ENCODE results near the gene ATRN. TPM values are rescaled to one million over a fixed set of nuclear protein-coding genes. Genes with fewer than 3 reads are reported as not detected.
A peak's percentile ranks its signal among the peaks of the same experiment; 100 is the strongest.
"Not testable (repeated sequence)": the region's sequence is repeated elsewhere in the genome, so short reads cannot be mapped to it uniquely, and the experiment has no call there.

The ATRN gene
- total RNA-seq, result 10 to 100 TPM; 22.6 to 23.1 TPM
- long read RNA-seq, partial matches to known transcripts, result 3 of 12 reads
- long read RNA-seq, other reads (novel, unspliced or antisense), result 5 of 12 reads

DNA sequence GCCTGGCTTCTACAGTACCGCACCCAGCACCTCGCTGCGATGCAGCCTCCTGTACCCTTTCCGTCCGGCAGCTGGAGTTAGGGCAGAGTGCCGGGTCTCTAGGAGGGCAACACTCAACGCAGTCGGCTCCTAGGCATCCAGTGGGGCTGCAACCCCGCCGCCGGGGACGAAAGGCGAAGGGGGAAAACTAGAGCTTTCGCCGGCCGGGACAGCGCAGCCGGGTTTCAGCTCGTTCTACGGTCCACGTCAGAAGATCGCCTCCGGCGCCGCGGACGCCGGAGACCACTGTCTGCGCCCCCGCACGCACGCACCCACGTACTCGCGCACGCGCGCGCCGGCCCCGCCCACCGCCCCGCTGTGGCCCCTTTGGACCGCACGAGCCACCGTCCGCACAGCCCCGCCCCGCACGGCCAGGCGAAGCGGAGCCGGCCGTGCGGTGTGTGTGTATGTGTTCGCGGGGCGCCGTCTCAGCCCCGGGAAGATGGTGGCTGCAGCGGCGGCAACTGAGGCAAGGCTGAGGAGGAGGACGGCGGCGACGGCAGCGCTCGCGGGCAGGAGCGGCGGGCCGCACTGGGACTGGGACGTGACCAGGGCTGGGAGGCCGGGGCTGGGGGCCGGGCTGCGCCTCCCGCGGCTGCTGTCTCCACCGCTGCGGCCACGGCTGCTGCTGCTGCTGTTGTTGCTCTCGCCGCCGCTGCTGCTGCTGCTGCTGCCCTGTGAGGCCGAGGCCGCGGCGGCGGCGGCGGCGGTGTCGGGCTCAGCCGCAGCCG, at the start of gene ATRN:
Gene ATRN (plus strand): TSS at position 392 of the 770 bp plus-strand sequence. CDS start 90 bp downstream, at position 482.
- intact Hi-C loops (cut with DNase I, micrococcal nuclease), result no loop called here
- ATAC-seq (peak; percentile 95), DNase-seq (peak; percentile 85 to 92)

DNA sequence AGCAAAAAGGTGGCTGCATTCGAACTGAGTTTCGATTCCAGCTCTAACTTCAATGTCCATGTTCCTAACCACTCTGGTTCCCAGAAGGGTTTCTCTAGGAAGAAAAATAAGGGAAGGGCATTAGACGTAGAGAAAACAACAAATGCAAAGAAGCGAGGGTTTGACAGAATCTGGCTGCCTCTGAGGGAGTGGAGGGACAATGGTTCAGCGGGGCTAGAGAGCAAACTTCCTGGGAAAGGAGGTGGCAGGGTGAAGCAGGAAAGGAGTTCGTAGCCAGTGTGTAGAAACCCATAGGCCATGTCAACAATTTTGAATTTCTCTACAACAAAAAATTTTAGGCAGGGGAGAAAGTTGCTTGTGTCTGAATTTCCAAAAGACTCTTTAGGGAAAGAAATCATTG, 48.8 kb upstream of the ATRN start:
- intact Hi-C loops (cut with DNase I, micrococcal nuclease), result no loop called here
- DNase-seq (no peak), ATAC-seq (no peak)

DNA sequence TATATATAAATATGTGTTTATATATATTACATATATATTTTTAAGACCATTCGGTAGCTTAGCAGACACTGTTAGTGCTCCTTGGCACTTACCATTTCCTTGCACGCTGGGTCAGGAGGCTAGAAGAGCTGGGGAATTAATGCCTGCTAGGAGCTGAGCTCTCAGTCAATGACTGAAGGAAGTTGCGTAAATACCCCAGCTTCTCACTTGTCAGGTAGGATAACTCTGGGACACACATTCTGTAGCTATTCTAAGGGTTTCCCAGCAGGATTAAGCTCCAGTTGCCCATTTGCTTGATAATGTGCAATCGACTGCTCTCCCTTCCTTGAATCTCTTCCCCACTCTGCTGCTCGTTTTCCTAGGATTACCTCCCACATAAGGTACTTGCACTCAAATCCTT, 47.7 kb upstream of the ATRN start:
- intact Hi-C loops (cut with DNase I, micrococcal nuclease), result no loop called here
- DNase-seq (no peak), ATAC-seq (no peak)

DNA sequence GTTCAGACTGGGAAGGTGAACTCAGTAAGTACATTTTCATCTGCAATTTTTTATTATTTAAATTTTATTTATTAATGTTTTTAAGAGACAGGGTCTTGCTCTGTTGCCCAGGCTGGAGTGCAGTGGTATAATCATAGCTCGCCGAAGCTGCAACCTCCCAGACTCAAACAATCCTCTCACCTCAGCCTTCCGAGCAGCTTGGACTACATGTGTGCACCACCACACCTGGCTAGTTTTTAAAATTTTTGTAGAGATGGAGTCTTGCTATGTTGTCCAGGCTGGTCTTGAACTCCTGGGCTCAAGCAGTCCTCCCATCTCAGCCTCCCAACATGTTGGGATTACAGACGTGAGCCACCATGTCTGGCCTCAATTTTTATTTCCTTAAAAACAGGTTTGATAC, 44.1 kb upstream of the ATRN start:
- ATAC-seq; intact Hi-C loops (cut with DNase I, micrococcal nuclease); DNase-seq: not testable (repeated sequence)

DNA sequence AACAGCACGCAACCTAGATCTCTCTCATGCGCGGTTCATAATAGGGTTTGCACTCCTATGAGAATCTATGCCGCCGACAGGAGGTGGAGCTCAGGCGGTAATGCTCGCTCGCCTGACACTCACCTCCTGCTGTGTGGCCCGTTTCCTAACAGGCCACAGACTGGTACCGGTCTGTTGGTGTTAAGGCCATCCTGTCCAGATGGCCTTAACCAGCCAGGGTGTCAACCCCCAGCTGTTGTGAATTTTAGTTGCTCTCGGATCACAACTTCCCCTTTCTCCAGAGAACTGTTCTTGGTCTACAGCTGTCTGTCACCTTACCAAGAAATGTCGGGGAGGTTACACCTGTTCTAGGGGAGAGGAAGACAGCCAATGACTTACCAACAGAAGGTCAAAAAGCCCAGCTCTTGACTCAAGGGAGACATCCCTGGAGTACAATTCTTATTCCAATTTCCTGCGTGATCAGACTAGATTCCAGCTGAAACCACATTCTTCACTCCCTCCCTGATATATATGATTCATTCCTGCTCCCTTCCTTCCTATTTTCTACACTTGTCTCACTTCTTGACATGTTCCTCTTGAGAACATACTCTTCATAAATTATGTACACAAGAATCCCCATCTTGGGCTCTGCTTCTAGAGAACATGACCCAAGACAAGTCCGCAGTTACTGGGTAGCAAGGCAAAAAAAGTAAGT, 40.3 kb upstream of the ATRN start:
- intact Hi-C loops (cut with DNase I, micrococcal nuclease), result no loop called here
- DNase-seq (no peak), ATAC-seq (no peak)

DNA sequence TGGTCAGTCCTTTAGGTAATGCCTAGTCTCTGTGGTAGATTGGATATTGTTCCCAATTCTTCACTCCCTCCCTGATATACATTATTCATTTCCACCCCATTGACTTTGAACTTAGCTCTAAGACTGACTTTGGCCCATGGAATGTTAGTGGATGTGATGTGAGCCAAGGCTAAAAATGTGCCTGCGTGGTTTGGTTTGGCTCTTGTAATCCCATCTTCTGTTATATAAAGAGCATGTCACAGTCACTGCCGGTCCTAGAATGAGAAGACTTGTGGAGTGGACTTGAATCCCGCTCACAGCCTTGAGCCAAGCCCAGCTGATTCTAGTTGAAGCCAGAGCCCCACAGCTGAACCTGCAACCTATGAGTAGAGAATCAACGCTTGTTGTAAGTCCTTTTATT, 39.7 kb upstream of the ATRN start:
- ATAC-seq (no peak), DNase-seq (no peak)
- intact Hi-C loops (cut with DNase I, micrococcal nuclease), result no loop called here

DNA sequence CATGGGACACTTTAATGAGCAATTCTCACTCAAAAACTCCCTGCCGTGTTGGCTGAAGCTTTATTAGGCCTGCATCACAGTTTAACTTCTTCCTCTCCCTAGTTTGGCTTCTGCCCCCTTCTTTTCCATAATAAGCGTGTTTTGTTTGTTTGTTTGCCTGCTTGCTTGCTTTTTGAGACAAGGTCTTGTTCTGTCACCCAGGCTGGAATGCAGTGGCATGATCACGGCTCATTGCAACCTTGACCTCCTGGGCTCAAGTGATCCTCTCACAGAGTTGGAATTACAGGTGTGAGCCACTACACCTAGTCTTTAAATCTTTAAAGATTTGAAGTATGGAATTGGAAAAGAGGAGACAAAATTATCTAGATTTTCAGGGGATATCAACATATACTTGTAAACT, 38.0 kb upstream of the ATRN start:
- no peak for DNase-seq
- ATAC-seq, result no peak
- intact Hi-C loops (cut with DNase I, micrococcal nuclease), result no loop called here

DNA sequence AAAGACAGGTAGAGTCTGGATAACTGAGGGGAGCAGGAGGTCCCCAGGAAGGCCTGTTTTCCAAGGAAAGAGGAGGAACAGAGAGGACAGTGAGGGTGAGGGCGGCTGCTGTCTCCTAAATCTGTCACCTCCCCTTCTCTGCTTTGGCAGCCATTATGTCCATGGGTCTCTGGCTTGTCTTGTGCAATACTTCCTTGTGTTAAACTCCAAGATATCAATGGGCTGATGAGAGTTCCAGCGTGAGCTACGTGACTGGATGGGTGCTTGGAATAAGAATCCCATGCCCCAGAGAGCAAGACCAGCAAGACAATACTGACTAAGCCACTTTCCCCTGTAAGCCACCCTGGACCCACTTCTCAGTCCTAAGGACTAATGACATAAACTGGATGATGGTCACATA, 37.1 kb upstream of the ATRN start:
- intact Hi-C loops (cut with DNase I, micrococcal nuclease), result no loop called here
- ATAC-seq, result no peak

DNA sequence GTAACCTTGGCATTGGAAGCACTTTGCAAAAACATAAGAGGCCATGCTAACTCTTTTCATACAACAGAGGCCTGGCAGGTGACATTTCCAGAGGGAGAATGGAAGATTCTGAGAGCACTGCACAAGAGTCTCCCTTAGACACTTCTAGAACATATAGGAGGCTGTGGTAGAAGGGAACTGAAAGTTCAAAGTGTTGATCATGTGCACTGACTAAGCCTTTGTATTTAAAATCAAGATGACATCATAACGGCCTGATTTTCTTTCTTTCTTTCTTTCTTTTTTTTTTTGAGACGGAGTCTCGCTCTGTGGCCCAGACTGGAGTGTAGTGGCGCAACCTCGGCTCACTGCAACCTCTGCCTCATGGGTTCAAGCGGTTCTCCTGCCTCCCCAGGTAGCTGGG, 36.6 kb upstream of the ATRN start:
- intact Hi-C loops (cut with DNase I, micrococcal nuclease), result no loop called here
- no peak for DNase-seq
- ATAC-seq, result no peak

More for the DNA sequence above, 37.1 kb upstream of the ATRN start:
- no peak for DNase-seq

DNA sequence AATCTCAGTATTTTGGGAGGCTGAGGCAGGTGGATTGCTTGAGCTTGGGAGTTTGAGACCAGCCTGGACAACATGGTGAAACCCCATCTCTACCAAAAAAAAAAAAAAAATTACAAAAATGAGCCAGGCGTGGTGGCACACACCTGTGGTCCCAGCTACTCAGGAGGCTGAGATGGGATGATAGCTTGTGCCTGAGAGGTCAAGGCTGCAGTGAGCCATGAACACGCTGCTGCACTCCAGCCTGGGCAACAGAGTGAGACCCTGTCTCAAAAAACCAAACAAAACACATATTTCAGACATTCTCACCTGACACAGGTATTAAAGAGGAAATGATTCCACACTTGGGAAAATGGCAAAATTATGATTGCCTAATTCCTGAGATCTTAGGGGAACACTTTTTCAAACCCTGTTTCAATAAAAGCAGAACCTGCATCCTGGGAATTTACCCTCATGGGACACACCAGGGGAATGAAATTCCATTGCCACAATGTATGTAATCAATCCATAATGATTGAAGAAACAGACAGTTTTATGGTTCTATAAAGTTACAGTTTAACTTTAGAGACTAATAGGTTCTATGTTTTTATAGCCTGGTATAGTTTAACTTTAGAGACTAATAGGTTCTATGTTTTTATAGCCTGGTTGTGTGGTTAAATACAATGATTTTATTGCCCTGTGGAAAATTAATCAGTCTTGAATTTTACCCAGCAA, 33.8 kb upstream of the ATRN start:
- ATAC-seq (peak; percentile 95), DNase-seq (no peak)
- intact Hi-C loops (cut with DNase I, micrococcal nuclease), result no loop called here

DNA sequence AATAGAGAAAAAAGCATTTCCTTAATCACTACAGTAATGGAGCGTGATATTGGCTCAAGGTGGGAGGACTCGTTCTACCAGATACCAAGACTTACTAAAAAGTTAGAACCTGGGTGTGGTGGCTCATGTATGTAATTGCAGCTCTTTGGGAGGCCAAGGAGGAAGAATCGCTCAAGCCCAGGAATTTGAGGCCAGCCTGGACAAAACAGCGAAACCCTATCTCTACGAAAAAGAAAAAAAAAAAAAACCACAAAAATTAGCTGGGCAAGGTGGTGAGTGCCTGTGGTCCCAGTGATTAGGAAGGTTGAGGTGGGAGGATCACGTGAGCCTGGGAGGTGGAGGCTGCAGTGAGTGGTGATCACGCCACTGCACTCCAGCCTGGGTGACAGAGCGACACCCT, 24.0 kb upstream of the ATRN start:
- peak; percentile 52 for ATAC-seq
- DNase-seq, result no peak
- intact Hi-C loops (cut with DNase I, micrococcal nuclease), result no loop called here

DNA sequence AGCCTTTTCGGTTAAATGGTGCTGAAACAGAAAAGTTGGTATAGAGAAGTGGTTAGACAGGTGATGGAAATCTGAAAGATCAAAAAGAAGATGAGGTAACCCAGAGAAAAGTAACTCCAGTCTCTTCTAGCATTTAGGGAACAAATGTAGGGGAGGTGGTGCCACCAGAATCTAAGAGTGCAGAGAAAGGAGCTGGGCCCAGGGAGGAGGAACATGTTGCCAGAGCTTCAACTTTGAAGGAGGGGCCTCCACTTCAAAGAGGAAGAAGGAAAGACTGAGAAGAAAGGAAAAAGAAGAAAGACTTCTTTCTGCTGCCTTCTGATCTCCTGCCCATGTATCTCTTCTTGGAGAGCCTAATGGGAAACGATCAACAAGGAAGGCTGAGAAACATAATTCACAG, 23.5 kb upstream of the ATRN start:
- intact Hi-C loops (cut with DNase I, micrococcal nuclease), result no loop called here
- no peak for ATAC-seq
- no peak for DNase-seq

DNA sequence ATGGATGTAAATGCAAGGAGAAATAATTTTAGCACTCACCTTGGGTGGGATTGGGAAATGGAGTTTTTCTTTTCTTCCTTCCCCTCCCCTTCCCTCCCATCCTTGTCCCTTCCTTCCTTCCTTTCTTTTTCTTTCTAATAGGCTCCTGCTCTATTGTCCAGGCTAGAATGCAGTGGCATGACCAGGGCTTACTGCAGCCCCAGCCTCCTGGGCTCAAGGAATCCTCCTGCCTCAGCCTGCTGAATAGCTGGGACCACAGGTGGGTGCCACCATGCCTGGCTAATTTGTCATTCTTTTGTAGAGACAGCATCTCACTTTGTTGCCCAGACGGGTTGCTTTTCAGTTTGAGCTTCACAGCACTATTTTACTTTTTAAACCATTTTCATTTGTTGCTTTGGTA, 21.5 kb upstream of the ATRN start:
- ATAC-seq (no peak), DNase-seq (no peak)
- intact Hi-C loops (cut with DNase I, micrococcal nuclease), result no loop called here

DNA sequence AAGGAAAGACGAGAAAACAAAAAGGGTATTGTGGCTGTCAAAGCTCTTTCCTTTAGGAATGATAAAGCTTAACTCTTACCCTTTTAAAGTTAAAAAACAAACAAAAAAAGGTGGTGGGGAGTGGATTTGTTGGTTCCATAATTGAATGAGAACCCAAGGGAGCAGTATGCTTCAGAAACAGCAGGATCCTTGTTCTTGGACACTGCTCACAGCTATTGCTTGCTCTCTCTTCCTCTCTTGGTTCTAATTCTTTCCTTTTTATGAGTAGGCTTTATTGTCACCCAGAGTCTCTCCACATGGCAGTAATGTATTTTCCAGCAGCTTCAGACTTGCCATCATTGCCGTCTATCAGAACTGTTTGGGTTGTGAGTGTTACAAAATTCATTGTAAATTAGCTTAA, 18.7 kb upstream of the ATRN start:
- DNase-seq (no peak), ATAC-seq (no peak)
- intact Hi-C loops (cut with DNase I, micrococcal nuclease), result no loop called here

DNA sequence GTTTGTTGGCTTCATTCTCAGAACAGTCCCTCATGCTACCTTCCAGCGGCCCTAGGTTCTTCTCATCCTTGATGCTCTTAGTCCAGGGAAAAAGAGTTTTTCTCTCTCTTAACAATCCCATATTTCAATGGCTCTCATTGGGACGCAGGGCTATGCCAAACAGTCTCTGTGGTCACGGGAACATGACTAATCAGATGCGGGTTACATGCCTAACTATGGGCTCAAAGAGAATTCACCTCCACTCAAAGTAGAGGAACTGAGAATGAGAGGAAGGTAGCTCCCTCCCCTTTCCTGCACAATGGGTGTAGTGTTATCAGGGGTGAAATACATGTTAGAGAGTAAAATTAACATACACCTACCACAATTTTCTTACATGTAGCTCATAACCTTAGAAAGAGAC, 18.1 kb upstream of the ATRN start:
- no peak for ATAC-seq
- no peak for DNase-seq
- intact Hi-C loops (cut with DNase I, micrococcal nuclease), result no loop called here

DNA sequence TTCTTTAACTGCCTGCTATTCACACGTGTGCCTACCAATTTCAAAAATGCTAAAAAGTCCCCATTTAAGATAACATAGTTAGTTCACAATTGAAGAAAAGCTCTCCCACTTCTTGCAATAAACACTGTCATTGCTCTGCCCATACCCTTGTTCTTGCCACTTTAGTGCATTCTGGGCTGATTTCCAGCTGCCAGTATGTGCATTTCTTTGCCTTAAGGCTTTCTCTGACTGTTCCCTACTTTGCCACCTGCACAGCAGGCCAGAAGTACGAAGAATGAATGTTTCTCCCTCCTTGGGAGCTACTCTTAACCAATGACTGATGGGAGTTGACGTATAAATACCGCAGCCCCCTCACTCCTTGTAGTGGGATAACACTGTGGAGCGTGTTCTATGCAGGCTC, 16.0 kb upstream of the ATRN start:
- intact Hi-C loops (cut with DNase I, micrococcal nuclease), result no loop called here
- DNase-seq, result no peak
- ATAC-seq, result no peak

DNA sequence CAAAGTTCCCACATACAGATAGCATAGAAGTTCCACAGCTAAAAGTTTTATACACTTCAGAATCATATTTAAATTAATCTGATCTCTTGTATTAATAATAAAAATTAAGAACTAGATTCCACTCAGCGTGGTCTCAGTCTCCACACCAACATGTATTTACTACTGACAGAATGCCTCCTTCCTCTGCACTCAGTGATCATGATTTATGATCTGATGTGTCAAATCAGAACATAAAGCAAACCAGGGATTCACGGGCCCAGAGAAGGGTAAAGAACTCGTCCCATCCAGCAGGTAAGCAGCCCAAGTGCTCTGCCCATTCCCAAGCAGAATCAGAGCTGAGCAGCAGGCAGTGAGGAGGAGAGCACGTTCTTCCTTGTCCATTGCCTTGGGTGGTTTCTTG, 14.2 kb upstream of the ATRN start:
- DNase-seq (no peak), ATAC-seq (no peak)
- intact Hi-C loops (cut with DNase I, micrococcal nuclease), result no loop called here

DNA sequence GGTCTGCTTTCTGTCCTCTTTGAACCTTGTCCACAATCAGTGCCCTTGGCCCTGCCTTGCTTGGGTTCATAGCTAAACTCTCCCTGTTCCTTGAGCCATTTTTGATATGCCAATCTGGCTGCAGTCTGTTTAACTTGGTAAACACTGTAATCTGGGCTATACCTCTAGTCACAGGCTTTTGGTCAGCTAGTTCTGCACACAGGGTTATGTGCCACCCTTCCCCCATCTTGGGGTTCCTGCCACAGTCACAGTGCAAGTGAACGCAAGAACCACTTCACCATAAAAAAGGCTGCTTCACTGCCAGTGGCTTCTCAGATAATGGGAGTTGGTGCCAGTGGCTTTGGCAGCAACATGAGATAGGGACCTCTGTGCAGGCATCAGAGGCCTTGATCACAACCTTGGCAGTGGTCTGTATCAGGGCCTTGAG, 10.9 kb upstream of the ATRN start:
- intact Hi-C loops (cut with DNase I, micrococcal nuclease), result no loop called here
- ATAC-seq, result no peak

DNA sequence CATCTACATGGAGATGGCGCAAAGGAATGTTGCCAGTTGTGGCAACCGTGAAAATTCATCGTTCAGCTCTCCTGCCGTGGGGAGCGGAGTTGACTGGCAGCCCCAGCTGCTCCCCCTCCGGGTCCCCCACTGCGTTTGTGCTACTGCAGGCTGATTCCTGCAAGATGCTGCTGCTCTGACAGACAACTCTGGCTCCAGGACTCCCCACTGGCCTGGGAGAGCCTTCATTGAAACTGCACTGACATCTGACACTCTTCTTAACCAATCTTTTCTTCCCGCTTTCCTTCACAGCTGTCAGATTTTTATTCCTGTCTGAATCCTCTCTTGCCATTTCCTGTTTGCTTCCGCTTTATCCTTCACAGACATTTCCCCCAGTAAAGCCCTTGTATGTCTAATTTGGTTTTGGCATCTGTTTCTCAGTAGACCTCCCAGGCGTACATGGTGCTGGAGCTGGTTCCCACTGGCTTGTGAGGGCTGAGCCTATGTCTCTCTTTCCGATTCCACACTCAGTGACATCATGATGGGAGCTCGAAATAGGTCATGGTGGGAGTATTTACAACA, 9.5 kb upstream of the ATRN start:
- DNase-seq (no peak), ATAC-seq (no peak)
- intact Hi-C loops (cut with DNase I, micrococcal nuclease), result no loop called here

More for the DNA sequence above, 10.9 kb upstream of the ATRN start:
- no peak for DNase-seq

Measured in left colon (tissue), 2 donors.